NCI-H446 (cell line): ENCODE results near the gene TSTD1.
"Not testable (repeated sequence)": the region's sequence is repeated elsewhere in the genome, so short reads cannot be mapped to it uniquely, and the experiment has no call there.

ENCODE experiments used
- DNase-seq, 2 experiments: peaks; one replicate each; lab custom pipeline; 2025; lab: John Stamatoyannopoulos, UW

TSTD1 gene

DNA sequence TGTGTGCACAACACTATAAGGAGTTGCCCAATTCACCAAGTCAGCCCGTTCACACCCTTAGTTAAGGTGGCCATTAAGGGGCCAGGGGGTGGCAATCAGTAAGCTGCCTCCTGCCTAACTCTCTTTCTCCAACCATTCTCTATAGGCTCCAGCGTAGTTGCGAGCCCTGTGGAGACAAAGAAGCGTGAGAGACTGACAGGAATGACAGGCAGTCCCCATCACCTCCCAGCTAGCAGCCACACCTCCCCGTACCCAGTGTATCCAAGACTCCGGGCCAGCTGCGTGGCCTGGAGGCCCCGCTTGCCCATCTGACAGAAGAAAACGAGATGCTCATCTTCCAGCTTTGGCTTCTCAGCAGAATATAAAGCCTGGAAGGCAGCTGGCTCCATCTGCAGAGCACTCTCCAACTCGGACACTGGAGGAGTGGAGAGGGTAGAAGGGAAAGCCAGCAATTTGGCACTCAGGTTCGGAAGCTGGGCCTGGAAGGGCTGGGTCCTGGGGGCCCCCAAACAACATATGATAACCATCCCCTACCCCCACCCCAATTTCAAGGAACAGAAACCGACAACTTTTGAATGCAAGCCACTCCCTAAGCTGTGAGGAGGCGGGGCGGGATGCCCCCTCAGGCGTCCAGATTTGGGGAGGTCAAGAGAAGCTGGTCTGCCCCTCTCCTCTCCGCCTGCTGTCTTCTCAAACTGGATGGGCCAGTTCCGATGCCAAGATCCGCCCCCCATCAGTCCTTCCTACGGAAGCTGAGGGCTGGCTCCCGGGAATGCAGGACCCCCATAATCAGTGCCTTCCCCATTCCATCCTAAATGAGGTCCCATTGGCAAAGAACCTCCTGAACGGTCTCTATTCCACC lies 872 bp downstream of the TSTD1 start:
- DNase-seq = no peak

GRCh38 chr1:161033751-161034150 lies 5.0 kb downstream of the TSTD1 start:
- no peak for DNase-seq

DNA sequence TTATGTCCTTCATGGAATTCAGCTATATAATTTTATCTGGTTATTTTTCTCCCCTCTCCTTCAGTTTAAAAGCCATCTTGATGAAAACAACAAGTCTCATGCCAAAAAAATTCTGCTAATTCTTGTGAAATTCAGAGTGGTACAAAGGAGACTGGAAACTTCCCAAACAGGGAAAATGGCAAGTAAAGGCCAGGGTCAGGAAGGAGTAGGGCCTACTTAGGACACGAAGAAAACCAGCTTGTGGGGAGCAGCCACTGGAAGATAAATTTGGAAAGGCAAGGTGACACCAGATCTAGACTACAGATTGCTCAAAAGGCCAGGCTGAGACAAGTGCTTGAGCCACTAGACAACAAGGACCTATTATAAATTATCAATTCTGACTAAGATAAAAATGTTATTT lies 6.4 kb downstream of the TSTD1 start:
- no peak for DNase-seq

DNA sequence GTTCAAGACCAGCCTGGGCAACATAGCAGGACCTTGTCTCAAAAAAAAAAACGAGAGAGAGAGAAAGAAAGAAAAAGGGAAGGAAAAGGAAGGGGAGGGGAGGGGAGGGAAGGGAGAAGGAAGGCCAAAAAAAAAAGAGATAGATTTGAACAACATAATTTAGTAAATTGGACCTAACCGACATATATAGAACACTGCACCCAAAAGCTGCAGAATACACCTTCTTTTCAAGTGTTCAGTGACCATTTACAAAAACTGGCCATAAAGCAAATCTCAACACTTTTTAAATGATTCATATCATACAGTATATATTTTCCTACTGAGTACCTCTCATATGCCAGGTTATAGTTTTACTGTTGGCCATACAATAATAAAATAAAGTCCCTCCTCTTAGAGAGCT lies 6.9 kb downstream of the TSTD1 start:
- DNase-seq = no peak

GRCh38 chr1:161029466-161029865 lies 9.3 kb downstream of the TSTD1 start:
- not testable (repeated sequence) for DNase-seq

DNA sequence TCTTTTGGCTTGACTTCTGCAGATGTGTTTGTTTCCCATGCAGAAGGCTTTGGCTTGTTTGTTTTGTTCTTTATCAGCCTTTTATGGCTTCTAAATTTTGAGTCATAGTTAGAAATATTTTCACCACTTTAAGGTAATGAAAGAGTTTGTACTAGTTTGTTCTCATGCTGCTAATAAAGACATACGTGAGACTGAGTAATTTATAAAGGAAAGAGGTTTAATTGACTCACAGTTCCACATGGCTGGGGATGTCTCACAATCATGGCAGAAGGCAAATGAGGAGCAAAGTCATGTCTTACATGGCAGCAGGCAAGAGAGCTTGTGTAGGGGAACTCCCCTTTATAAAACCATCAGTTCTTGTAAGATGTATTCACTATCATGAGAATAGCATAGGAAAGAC lies 11.8 kb downstream of the TSTD1 start:
- not testable (repeated sequence) for DNase-seq

DNA sequence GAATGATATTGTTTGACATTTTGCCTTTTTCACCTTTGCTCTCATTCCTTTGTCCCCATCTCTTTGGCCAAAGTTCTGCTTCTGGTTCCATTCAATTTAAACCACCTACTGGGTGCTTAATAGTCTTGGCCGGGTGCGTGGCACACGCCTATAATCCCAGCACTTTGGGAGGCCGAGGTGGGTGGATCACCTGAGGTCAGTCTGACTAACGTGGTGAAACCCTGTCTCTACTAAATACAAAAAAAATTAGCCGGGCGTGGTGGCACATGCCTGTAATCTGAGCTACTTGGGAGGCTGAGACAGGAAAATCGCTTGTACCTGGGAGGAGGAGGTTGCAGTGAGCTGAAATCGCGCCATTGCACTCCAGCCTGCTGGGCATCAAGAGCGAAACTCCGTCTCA lies 16.3 kb downstream of the TSTD1 start:
- DNase-seq = not testable (repeated sequence)

GRCh38 chr1:161021970-161022353 lies 16.8 kb downstream of the TSTD1 start:
- no peak for DNase-seq

GRCh38 chr1:161021165-161021969 lies 17.4 kb downstream of the TSTD1 start:
- no peak for DNase-seq

GRCh38 chr1:161020509-161021164 lies 18.1 kb downstream of the TSTD1 start, which contains the start of gene F11R:
F11R (minus strand) TSS chr1:161021152; CDS start chr1:161021073, 79 bp downstream.
- DNase-seq = no peak

DNA sequence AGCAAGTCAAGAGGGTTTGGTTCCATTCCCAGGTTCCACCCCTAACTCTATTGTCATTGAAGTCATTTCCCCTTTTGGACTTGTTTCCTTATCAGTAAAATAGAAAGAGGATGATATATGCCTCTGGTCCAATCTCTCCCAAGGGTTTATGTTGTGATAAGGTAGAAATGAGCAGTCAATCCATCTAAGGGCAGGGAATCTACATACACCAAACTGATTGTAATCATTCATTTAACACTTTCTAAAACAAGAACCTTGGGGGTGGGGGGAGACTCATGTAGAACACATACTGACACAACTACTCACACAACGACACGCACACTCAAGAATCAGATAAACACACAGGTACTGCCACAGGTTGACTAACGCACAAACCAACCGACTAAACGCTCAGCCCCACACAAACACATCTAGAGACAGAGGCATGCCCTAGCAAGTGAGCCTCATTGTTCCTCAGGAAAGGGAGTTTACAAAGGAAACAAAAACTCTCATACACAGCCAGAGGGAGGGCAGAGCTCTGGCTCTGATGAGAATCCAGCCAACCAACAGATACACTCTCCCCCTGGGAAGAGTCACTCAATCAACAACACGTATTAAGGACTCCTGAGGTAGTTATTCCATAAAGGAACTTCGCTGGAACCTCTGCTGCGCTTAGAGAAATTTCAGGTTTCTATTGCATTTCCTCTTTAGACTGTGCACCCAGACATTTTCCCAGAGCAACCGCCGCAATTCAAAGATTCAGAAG lies 18.8 kb downstream of the TSTD1 start:
- DNase-seq = no peak

- not testable (repeated sequence) for DNase-seq
These were observed 19.6 kb downstream of the TSTD1 start for GRCh38 chr1:161019111-161019660.

DNA sequence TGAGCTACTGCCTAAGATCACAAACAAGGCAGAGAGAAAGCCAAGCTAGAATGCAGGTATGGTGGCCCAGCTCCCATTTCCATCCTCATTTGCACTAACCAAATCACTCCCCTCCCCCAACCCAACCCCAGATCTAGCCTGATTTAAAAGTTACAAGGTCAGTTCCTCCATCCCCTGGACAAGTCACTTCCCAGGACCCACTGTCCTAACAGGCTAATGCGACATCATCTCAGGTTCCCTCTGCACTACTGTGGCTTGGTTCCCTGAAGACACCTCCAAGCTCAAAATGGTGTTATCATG lies 20.2 kb downstream of the TSTD1 start:
- DNase-seq = no peak

- no peak for DNase-seq
These were observed 20.8 kb downstream of the TSTD1 start for GRCh38 chr1:161017756-161018630.

GRCh38 chr1:161017181-161017580 lies 21.6 kb downstream of the TSTD1 start:
- DNase-seq = not testable (repeated sequence)

DNA sequence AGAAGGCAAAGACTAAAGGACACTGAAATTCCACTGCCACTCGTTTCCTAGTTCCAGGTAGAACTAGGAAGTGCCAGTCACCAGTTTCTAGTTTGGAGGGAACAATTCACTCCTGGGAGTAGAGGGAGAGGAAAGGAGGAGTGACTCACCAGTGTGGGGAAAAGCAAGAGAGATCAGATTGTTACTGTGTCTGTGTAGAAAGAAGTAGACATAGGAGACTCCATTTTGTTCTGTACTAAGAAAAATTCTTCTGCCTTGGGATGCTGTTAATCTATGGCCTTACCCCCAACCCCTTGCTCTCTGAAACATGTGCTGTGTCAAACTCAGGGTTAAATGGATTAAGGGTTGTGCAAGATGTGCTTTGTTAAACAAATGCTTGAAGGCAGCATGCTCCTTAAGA lies 22.1 kb downstream of the TSTD1 start:
- not testable (repeated sequence) for DNase-seq

- no peak for DNase-seq
These were observed 25.1 kb downstream of the TSTD1 start for GRCh38 chr1:161013488-161014230.

GRCh38 chr1:161013131-161013487 lies 25.7 kb downstream of the TSTD1 start:
- DNase-seq = no peak

GRCh38 chr1:161012420-161012819 lies 26.3 kb downstream of the TSTD1 start:
- DNase-seq = no peak

GRCh38 chr1:161009602-161010211 lies 29.1 kb downstream of the TSTD1 start:
- no peak for DNase-seq
